ES-I3 (cell line): ENCODE data around the gene CLMN.
"Not testable (repeated sequence)": the region's sequence is repeated elsewhere in the genome, so short reads cannot be mapped to it uniquely, and the experiment has no call there.

Source experiments
- H3K36me3 ChIP-seq: 2 replicates; pipeline ENCODE4 v1.6.1; 2013; ENCODE audit warnings: mild to moderate bottlenecking, low read length, control low read depth, moderate library complexity; ENCODE audit not compliant: insufficient read depth
- H3K4me1 ChIP-seq: 2 replicates; pipeline ENCODE4 v1.6.1; 2013; ENCODE audit warnings: mild to moderate bottlenecking, control low read depth, low read length; ENCODE audit not compliant: insufficient read depth
- H3K9ac ChIP-seq: 2 replicates; pipeline ENCODE4 v1.6.1; 2013; ENCODE audit warnings: low read depth, mild to moderate bottlenecking, low read length, moderate library complexity
- H3K9me3 ChIP-seq: 2 replicates; pipeline ENCODE4 v1.6.1; 2013; ENCODE audit warnings: mild to moderate bottlenecking, low read length, moderate library complexity; ENCODE audit not compliant: control insufficient read depth, insufficient read depth

Gene CLMN

DNA sequence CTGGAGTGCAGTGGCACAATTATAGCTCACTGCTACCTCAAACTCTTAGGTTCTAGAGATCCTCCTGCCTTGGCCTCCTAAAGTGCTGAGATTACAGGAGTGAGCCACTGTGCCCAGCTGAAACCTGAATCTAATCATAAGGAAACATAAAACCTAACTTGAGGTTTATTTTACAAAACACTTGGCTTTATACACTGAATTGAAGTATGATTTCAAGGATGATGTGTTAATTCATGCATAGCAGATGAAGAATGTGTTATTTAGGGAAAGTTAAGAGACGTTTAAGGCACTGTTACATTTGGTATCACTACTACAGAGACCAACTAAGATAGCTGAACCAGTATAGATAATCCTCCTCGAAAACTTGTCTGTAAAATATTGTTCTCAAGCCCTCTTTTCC is 168.8 kb downstream of the CLMN start:
- Histone ChIP-seq H3K9me3 (no peaks in the 10 kb centered on the region), H3K4me1 (peaks cover 4% of the 10 kb centered on the region; the same call in 1 of the 2 replicates), H3K36me3 (no peaks in the 10 kb centered on the region), H3K9ac (no peak overlapping the region)

DNA sequence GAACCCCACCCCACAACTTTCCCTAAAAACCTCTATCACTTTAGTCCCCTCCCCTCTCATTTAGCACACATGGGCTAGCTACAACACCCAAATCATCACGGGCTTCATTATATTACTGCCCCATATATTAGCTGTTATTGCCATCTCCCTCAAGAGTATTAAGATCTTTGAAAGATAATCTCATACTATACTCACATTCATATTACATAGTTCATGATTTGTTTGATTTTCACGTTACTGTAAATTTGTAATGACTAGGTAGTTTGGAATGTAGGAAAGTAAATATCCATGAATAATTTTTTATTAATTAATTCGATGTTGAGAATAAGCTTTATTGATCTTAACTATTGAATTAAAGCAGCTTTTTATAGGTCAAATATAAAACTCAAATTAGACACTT is 170.3 kb downstream of the CLMN start:
- H3K36me3 ChIP-seq = no peaks in the 10 kb centered on the region
- no peak overlapping the region for H3K9ac ChIP-seq
- H3K9me3 ChIP-seq = peaks cover 4% of the 10 kb centered on the region; the same call in 1 of the 2 replicates
- peaks cover 4% of the 10 kb centered on the region; the same call in 1 of the 2 replicates for H3K4me1 ChIP-seq

DNA sequence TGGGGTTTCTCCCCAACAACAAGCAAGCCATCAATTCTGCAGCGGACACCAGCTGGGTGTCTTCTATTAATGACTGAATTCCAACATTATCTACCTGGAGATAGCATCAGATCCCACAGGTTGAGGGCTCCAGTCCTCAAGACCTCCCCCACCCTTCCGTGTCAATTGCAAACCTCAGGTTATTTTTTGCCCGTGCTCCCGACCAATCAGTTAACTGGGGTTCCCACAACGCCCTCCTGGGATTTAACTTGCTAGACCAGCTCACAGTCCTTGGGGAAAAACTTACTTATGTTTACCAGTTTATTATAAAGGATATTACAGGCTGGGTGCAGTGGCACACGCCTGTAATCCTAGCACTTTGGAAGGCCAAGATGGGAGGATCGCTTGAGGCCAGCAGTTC is 172.1 kb downstream of the CLMN start:
- Histone ChIP-seq H3K9ac (no peak overlapping the region), H3K36me3 (no peaks in the 10 kb centered on the region), H3K4me1 (peaks cover 4% of the 10 kb centered on the region; the same call in 1 of the 2 replicates), H3K9me3 (peaks cover 4% of the 10 kb centered on the region; the same call in 1 of the 2 replicates)

DNA sequence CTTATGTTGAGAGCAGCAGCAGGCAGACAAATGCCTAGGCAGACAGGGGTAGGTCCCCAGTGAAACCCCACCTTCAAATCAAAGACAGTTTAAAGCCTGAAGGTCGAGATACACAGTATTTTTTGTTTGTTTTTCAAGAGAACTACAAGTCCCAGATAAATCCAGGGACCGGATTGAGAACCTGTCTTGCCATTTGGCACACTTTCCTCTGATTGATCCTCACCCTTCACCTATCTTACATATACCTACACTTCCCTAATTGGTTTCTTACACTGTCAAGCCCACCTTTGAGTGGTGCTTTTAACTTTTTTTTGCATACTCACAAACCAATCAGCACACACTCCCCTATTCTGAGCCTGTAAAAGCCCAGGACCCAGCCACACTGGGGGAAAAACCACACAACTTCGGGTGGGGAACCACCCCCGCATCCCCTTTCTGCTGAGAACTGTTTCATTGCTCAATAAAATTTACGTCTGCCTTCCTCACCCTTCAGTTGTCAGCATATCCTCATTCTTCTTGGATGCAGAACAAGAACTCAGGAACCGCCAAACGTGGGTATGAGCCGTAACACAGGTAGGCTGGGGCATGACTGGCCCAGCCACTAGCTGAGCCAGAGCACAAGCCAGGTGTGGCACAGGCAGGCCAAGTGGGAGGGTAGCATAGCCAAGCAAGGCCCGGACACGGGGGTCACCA is 173.5 kb downstream of the CLMN start:
- H3K9me3 ChIP-seq = peaks cover 4% of the 10 kb centered on the region; the same call in 1 of the 2 replicates
- H3K9ac ChIP-seq = no peak overlapping the region
- no peaks in the 10 kb centered on the region for H3K36me3 ChIP-seq
- H3K4me1 ChIP-seq = peaks cover 4% of the 10 kb centered on the region; the same call in 1 of the 2 replicates

DNA sequence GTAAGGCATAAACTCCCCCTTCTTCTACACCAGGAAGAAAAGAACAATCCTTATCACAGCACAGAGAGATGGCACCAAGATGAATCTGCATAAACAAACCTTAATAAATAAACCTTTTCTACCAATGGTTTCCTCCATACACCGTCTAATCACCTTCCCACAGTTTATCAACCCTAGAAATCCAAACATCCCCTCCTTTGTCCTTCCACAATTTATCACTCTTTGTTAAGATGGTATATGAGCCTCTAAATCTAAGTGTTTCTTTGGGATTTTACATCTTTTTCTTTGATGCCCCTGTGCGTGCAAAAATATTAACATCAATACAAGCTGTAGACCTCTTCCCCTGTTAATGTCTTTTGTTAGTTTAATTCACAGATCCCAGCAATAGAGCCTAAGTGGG is 174.9 kb downstream of the CLMN start:
- Histone ChIP-seq H3K4me1 (peaks cover 4% of the 10 kb centered on the region; the same call in 1 of the 2 replicates), H3K9ac (no peak overlapping the region), H3K9me3 (peaks cover 4% of the 10 kb centered on the region; the same call in 1 of the 2 replicates), H3K36me3 (no peaks in the 10 kb centered on the region)

DNA sequence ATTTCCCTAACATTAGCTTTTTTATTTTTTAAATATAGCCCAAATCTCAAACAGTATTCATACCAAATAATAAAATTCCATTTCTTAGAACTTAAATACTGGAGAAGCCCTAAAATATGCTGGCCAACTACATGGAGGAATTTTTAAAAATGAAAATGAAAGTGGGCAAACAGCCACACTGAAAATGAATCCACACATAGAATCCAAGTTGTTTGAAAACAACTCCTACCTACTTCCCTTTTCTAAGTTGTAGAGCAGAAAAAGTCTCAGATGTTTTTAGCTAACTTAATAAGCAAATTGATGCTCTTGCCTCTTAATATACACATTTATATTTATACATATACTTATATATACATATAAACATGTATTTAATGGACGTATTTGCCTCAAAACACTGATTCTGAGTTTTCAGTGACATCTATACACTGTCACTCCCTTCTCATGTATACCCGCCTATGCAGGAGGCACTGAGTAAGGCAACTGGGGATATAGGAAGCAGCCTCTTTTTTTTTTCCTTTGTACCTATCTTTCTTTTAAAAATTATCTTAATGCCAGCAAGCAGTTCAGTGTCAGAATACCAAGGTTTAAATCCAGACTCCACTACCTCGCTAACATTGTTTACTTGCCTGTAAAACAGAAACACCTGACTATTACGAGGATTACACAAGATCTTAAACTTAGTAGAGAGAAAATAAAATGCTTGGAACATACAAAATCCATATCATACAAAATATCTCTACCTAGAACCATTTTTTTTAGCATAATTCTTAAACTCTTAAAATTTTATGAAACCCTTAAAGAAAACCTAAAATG is 175.7 kb downstream of the CLMN start:
- no peak overlapping the region for H3K9ac ChIP-seq
- H3K9me3 ChIP-seq = peaks cover 4% of the 10 kb centered on the region; the same call in 1 of the 2 replicates
- no peaks in the 10 kb centered on the region for H3K36me3 ChIP-seq
- peaks cover 8% of the 10 kb centered on the region for H3K4me1 ChIP-seq

DNA sequence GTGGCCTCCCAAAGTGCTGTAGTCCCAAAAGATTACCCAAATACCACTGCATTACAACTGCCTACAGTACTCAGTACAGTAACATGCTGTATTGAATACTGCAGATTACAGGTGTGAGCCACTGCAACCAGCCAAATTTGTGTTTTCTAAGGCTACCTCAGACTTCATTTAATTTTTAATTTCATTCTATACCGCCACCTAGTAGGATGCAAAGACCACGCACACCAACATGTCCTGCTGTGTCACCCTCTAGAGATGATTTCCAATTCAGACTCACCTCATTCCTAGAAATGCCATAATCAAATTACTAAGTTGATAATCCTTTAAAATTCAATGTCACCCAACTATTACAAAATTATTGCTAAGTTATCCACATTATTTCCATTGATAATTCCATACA is 177.5 kb downstream of the CLMN start:
- Histone ChIP-seq H3K4me1 (peaks cover 16% of the 10 kb centered on the region), H3K9ac (no peak overlapping the region), H3K9me3 (peaks cover 4% of the 10 kb centered on the region; the same call in 1 of the 2 replicates), H3K36me3 (no peaks in the 10 kb centered on the region)

DNA sequence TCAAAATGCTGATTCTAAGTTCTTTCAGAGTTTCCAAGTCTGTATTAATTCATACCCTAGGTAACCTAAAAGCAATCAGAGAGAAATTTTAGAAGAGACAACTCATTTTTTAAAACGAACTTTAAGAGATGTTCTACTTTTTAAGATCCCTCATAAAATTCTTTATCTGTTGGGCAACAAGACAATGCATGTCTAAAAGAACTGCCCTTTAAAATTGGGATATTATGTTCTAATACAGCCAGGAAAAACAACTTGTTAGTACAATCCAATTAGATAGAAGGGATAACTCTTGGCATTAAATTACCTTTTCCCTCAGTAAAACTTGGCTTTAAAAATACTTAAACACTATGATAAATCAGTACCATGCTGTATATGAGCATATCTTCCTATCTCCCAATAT is 178.0 kb downstream of the CLMN start:
- H3K9ac ChIP-seq = no peak overlapping the region
- peaks cover 16% of the 10 kb centered on the region for H3K4me1 ChIP-seq

DNA sequence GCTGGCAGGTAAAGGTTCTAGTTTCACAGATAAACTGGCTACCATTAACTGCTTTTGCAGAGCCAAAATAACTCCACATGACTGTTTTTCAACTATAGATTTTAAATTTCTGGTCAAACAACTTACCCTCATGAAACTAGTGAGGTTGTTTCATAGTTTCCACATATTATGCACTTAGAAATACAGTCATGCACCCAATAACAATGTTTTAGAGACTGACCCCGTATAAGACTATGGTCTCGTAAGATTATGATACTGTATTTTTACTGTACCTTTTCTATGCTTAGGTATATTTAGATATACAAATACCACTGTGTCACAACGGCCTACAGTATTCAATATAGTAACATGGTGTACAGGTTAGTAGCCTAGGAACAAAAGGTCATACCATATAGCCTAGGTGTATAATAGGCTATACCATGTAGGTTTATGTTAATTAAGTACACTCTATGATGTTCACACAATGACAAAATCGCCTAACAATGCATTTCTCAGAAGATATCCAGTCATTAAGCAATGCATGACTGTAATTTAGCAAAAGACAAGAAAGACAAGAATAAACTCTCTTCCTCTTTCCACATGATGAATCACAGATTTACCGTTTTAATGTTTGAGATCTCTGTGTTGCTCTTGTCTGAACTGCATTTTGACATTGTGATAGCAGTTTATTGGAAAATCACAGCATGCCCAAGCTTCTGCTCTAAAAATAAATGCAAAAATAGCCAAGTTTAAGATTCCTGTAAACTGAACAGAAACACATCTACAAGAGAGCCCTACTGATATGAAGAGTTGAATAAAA is 179.4 kb downstream of the CLMN start:
- Histone ChIP-seq H3K9ac (no peak overlapping the region), H3K4me1 (peaks cover 16% of the 10 kb centered on the region), H3K36me3 (no peaks in the 10 kb centered on the region), H3K9me3 (peaks cover 4% of the 10 kb centered on the region; the same call in 1 of the 2 replicates)

More for the DNA sequence above, 178.0 kb downstream of the CLMN start:
- Histone ChIP-seq H3K36me3 (no peaks in the 10 kb centered on the region), H3K9me3 (peaks cover 4% of the 10 kb centered on the region; the same call in 1 of the 2 replicates)

DNA sequence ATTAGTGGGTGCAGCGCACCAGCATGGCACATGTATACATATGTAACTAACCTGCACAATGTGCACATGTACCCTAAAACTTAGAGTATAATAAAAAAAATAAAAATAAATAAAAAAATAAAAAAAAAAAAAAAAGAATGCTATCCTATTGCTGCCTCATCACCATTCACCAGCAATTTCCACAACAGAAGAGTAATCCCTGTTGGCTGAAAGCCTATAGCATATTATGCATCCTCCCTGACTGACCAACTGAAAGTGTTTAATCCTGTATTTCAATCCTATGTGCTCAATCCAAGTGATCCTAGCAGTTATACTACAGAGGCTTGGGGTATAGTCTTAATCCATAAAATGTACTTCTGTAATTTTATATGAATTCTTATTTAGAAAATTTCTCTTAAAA is 180.8 kb downstream of the CLMN start:
- Histone ChIP-seq H3K4me1 (peaks cover 16% of the 10 kb centered on the region), H3K36me3 (no peaks in the 10 kb centered on the region)

DNA sequence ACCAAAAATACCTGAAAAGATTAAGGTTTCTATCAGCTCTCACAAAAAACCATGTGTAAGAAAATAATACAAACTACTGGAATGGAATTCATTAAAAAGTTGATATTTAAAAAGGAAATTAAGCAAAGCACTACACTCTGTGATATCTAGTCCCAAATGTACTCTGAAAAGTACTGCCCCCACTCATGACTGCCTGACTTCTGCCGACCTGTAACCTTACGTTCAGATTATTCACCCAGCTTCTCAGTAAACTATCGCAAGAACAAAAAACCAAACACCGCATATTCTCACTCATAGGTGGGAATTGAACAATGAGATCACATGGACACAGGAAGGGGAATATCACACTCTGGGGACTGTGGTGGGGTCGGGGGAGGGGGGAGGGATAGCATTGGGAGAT is 181.3 kb downstream of the CLMN start:
- H3K4me1 ChIP-seq = peaks cover 16% of the 10 kb centered on the region
- H3K9ac ChIP-seq, H3K9me3 ChIP-seq, H3K36me3 ChIP-seq: not testable (repeated sequence)

More for the DNA sequence above, 180.8 kb downstream of the CLMN start:
- no peaks in the 10 kb centered on the region for H3K9me3 ChIP-seq
- H3K9ac ChIP-seq = no peak overlapping the region

DNA sequence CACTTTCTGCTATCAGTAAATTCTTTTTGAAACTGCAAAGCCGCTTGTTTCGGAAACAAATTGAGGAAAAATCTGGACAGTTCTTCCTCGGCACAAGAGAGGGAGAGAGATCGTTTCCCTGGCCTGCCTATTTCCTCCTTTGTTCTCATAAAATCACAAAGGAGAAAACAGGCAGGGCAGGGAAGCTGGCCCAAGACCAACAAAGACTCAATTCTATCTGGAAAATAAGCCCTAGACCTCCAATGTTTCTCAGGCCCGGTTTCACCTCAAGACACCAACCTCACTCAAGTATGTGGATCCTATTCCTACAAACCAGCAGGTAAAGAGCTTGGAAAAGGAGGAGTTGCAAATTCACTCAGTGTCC is 181.9 kb downstream of the CLMN start:
- Histone ChIP-seq H3K36me3 (no peaks in the 10 kb centered on the region), H3K9me3 (no peaks in the 10 kb centered on the region), H3K9ac (no peak overlapping the region), H3K4me1 (peaks cover 16% of the 10 kb centered on the region)

DNA sequence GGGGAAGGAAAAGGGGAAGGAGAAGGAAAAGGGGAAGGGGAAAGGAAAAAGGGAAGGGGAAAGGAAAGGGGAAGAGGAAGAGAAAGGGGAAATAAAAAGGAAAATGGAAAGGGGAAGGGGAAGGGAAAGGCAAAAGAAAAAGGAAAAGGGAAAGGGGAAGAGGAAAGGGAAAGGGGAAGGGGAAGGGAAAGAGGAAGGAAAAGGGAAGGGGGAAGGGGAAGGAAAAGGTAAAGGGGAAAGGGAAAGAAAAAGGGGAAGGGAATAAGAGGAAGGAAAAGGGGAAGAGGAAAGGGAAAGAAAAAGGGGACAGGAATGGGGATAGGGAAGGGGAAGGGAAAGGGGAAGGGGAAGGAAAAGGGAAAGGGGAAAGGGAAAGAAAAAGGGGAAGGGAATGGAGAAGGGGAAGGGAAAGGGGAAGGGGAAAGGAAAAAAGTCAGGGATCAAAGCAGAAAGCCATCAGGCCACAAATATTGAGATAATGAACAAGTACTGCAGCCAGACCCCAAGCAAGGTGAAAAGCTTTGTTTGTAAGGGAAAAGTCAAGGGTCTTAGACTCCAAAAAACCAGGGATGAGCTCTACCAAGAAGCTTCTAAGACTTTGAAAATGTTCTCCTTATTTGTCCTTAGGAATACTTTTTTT is 182.4 kb downstream of the CLMN start:
- Histone ChIP-seq H3K4me1 (peaks cover 16% of the 10 kb centered on the region), H3K9ac (no peak overlapping the region), H3K9me3 (no peaks in the 10 kb centered on the region), H3K36me3 (no peaks in the 10 kb centered on the region)

DNA sequence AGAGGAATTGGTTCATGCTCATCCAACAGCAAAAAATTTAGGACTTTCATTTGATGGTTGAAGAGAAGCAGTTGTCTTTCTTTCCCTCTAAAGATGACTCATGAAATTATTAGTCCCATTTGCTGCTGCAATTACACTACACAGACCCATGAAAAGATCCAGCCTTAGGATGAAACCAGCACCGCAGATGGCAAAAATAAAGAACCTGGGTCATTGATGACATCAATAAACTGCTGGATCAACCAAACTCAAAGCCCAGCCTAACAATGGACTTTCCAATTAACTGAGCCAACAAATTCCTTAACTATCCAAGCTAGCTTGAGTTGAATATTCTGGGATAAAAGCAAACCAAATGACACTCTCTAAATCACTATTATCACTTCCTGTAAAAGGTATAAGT is 183.1 kb downstream of the CLMN start:
- H3K36me3 ChIP-seq = no peaks in the 10 kb centered on the region
- no peak overlapping the region for H3K9ac ChIP-seq
- H3K9me3 ChIP-seq = no peaks in the 10 kb centered on the region
- peaks cover 16% of the 10 kb centered on the region for H3K4me1 ChIP-seq
